NCI-H1092 treated with DMSO at 0.1 percent for 48 hours (cell line): ENCODE data around the gene HS6ST1.

Experiments used
- DNase-seq: peaks from one replicate; lab custom pipeline; 2025; lab: John Stamatoyannopoulos, UW

HS6ST1 gene

GRCh38 chr2:128318776-128319464 is at the start of gene HS6ST1:
Gene HS6ST1, minus strand, starts transcription at chr2:128318868. Its CDS starts 305 bp downstream, at chr2:128318563.
- peak; percentile 45 for DNase-seq

- DNase-seq: no peak
These were observed 49.1 kb upstream of the HS6ST1 start for GRCh38 chr2:128367601-128368359.

- DNase-seq: peak; percentile 28
These were observed 48.2 kb upstream of the HS6ST1 start for GRCh38 chr2:128366713-128367511.

- no peak for DNase-seq
These were observed 46.7 kb upstream of the HS6ST1 start for GRCh38 chr2:128365217-128365905.

- no peak for DNase-seq
These were observed 45.8 kb upstream of the HS6ST1 start for GRCh38 chr2:128364441-128364911.

GRCh38 chr2:128363934-128364361 is 45.3 kb upstream of the HS6ST1 start:
- DNase-seq: no peak

GRCh38 chr2:128362889-128363228 is 44.2 kb upstream of the HS6ST1 start:
- DNase-seq: no peak

GRCh38 chr2:128362176-128362888 is 43.7 kb upstream of the HS6ST1 start:
- DNase-seq: no peak

- no peak for DNase-seq
These were observed 42.9 kb upstream of the HS6ST1 start for GRCh38 chr2:128361376-128362131.

- DNase-seq: no peak
These were observed 42.0 kb upstream of the HS6ST1 start for GRCh38 chr2:128360711-128361110.

- DNase-seq: no peak
These were observed 41.2 kb upstream of the HS6ST1 start for GRCh38 chr2:128359841-128360240.

GRCh38 chr2:128358941-128359731 is 40.5 kb upstream of the HS6ST1 start:
- DNase-seq: no peak

GRCh38 chr2:128357506-128358370 is 39.1 kb upstream of the HS6ST1 start:
- no peak for DNase-seq

- DNase-seq: no peak
These were observed 37.5 kb upstream of the HS6ST1 start for GRCh38 chr2:128356127-128356526.

- no peak for DNase-seq
These were observed 36.2 kb upstream of the HS6ST1 start for GRCh38 chr2:128354726-128355470.

GRCh38 chr2:128354161-128354560 is 35.5 kb upstream of the HS6ST1 start:
- no peak for DNase-seq

GRCh38 chr2:128350736-128351135 is 32.1 kb upstream of the HS6ST1 start:
- no peak for DNase-seq

- no peak for DNase-seq
These were observed 30.0 kb upstream of the HS6ST1 start for GRCh38 chr2:128348701-128349100.
